Adrenal gland (tissue), 12 donors: ENCODE measurements around the gene RPL15. TPM values are rescaled to one million over a fixed set of nuclear protein-coding genes. Genes with fewer than 3 reads are reported as not detected.
"Not testable (repeated sequence)": the region's sequence is repeated elsewhere in the genome, so short reads cannot be mapped to it uniquely, and the experiment has no call there.

Experiments
- DNase-seq, 7 donors: peaks; one replicate each; pipeline ENCODE4 v3.0.0-alpha.2; 2019 to 2020
- H3K27ac ChIP-seq, 5 donors: fragments of 200-600 bp; sonication (generic) in 4 of 5; 1 replicate in 3 of 5; 2 replicates in 2 of 5; pipeline versions ENCODE4 v1.5.1 to v1.8.0; 2016 to 2020; ENCODE audit warnings: mild to moderate bottlenecking in 1 of 5
- H3K27me3 ChIP-seq: fragments of 200-600 bp; 2 replicates; pipeline ENCODE4 v1.8.0; 2021
- H3K36me3 ChIP-seq, 2 donors: fragments of 200-600 bp; replicated peaks in 1 of 2; 1 replicate in 1 of 2; 2 replicates in 1 of 2; pipeline versions ENCODE4 v1.5.1 to v1.8.0; 2018 to 2022
- H3K4me1 ChIP-seq, 2 donors: fragments of 200-600 bp; replicated peaks in 1 of 2; 1 replicate in 1 of 2; 2 replicates in 1 of 2; pipeline versions ENCODE4 v1.5.1 to v1.8.0; 2018 to 2021
- H3K4me3 ChIP-seq, 4 donors: fragments of 200-600 bp; sonication (generic) in 3 of 4; one replicate each; pipeline ENCODE4 v1.5.1; 2016 to 2018
- H3K9me3 ChIP-seq, 3 donors: fragments of 200-600 bp; sonication (generic) in 1 of 3; replicated peaks in 1 of 3; 1 replicate in 2 of 3; 2 replicates in 1 of 3; pipeline versions ENCODE4 v1.5.1 to v1.8.0; 2016 to 2021
- POLR2A ChIP-seq, 2 donors: fragments of 450-650 bp; IDR thresholded peaks; one replicate each; pipeline ENCODE4 v1.6.1; 2017; ENCODE audit warnings: antibody characterized with exemption in 2 of 2, mild to moderate bottlenecking in 2 of 2, moderate library complexity in 1 of 2
- WGBS, 4 donors: extraction: QIAGEN DNeasy Blood & Tissue Kit in 2 of 4; methylation state at CpG; one replicate each; pipeline versions ENCODE4 v1.1.5 to v1.1.7; 2013 to 2017; 5-methylcytosine and 5-hydroxymethylcytosine counted together
- intact Hi-C, 2 donors: fragments of 100-400 bp; cut with DNase I; formaldehyde crosslinking; loops; one replicate each; pipeline versions ENCODE4 v1.14.1 to v1.15.0; 2022 to 2023
- polyA plus RNA-seq, 3 donors: library from polyadenylated mRNA; stranded (reverse); fragments of 200-250 nt in 2 of 3; fragments of 350-450 nt in 1 of 3; fragmentation: Illumina TruSeq in 1 of 3; extraction: RNeasy Lipid Tissue Mini Kit (QIAGEN cat#74804) in 1 of 3; gene quantifications; one replicate each; pipeline ENCODE4 v1.2.3, GENCODE V29; 2013 to 2014
- total RNA-seq, 9 donors: library from RNA; depleted of rRNA in 4 of 9; stranded (reverse); fragments of >200 nt in 4 of 9; fragments of 120-200 nt in 1 of 9; fragmentation: NEBNext Ultra II Directional in 1 of 9; extraction: Animal tissue kit (Norgen Biotek cat#: 25700) in 1 of 9; gene quantifications; one replicate each; pipeline versions ENCODE4 v1.1.0 to v1.2.4, GENCODE V29; 2013 to 2023
- TF ChIP-seq, protein P1 (sequence below), 6 experiments: fragments of 450-650 bp in 4 of 6; fragments of 200-600 bp in 2 of 6; sonication (generic) in 1 of 6; IDR thresholded peaks; 1 replicate in 5 of 6; 2 replicates in 1 of 6; pipeline versions ENCODE4 v1.5.1 to v1.8.0; 2016 to 2021; ENCODE audit warnings: antibody characterized with exemption in 6 of 6, mild to moderate bottlenecking in 2 of 6, moderate library complexity in 1 of 6
- donor health status: healthy with polysubstance abuse.
- donor health status: Bipolar disorder and iron deficiency.
- donor health status: DM: yes; HTN: yes; CAD: no.
- donor health status: DM: no; HTN: no; CAD: no.
- donor health status: DM: no; HTN: no; CAD: no.
- donor health status: DM: yes; HTN: yes; CAD: no.

RPL15 gene
- total and polyA plus RNA-seq, 12 donors = 760 to 3,034 (median 1,758) TPM

DNA sequence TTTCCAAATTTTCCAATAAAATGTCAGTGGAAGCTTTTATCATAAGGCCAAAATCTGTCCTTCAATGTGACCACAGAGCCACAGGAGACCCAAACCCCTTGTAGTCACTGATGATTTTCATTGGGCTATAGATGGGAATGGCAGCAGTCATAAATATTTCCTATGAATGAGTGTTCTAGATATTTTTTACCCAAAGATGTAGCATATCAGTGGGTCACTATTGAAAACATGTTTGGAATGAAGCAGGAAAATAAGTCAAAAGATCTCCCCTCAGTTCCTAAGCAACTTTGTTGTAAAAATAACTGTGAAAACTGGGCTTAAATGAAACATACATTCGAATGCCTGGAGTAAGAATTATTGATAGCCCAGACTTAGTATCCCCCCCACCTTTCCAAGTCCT, 49.1 kb upstream of the RPL15 start:
- Histone ChIP-seq H3K27ac (no peak overlapping the region), H3K4me3 (no peak overlapping the region), H3K4me1 (peaks cover 22 to 39% of the 10 kb centered on the region in 2 donors), H3K9me3 (no peaks in the 10 kb centered on the region), H3K36me3 (no peaks in the 10 kb centered on the region), H3K27me3 (no peaks in the 10 kb centered on the region)
- no peak for DNase-seq
- intact Hi-C loops = no loop called here
- 76 to 83% (median 81%) methylated on average over 1 of the region's 1 CpG for WGBS, 4 donors
- no peak for TF ChIP-seq POLR2A (IDR thresholded peaks at IDR 0.05)
- TF ChIP-seq, protein P1, sequence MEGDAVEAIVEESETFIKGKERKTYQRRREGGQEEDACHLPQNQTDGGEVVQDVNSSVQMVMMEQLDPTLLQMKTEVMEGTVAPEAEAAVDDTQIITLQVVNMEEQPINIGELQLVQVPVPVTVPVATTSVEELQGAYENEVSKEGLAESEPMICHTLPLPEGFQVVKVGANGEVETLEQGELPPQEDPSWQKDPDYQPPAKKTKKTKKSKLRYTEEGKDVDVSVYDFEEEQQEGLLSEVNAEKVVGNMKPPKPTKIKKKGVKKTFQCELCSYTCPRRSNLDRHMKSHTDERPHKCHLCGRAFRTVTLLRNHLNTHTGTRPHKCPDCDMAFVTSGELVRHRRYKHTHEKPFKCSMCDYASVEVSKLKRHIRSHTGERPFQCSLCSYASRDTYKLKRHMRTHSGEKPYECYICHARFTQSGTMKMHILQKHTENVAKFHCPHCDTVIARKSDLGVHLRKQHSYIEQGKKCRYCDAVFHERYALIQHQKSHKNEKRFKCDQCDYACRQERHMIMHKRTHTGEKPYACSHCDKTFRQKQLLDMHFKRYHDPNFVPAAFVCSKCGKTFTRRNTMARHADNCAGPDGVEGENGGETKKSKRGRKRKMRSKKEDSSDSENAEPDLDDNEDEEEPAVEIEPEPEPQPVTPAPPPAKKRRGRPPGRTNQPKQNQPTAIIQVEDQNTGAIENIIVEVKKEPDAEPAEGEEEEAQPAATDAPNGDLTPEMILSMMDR (IDR thresholded peaks at IDR 0.05) = no peak

DNA sequence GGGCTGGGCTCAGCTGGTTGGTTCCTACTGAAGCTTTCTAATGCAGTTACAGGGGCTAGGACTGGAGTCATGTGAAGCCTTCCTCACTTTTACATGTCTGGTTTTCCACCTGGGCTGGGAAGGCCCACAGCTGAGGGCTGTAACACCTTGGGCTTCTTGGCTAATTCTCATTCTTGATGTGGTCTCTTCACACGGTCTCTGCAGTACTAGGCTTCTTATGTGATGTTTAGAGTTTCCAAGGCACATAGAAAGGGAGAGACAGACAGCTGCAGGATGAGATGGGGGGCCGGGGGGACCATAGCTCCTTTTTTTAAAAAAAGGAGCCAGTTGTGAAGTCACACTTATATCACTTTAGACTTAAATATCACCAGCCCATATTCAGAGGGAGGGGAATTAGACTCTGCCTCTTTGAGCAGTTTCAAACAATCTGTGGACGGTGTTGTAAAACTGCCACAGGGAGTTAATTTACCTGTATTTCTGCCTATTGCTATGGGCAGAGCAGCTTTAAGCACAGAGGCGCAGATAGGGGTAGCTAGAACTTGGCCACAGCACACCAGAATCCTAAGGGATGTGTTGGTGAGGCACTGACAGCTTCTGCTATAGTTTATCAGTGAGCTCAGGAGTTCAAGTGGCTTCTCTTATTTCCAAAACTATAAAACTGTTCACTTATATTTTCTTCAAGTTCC, 46.8 kb upstream of the RPL15 start:
- no peak for DNase-seq
- no peak overlapping the region for H3K27ac ChIP-seq
- 86 to 96% (median 93%) methylated on average over 4 of the region's 4 CpGs for WGBS, 4 donors
- no peak overlapping the region for H3K4me3 ChIP-seq
- intact Hi-C loops = no loop called here
- H3K9me3 ChIP-seq = no peaks in the 10 kb centered on the region
- TF ChIP-seq POLR2A (IDR thresholded peaks at IDR 0.05) = no peak
- TF ChIP-seq, protein P1 (IDR thresholded peaks at IDR 0.05) = no peak
- peaks cover 28 to 42% of the 10 kb centered on the region in 2 donors for H3K4me1 ChIP-seq
- no peaks in the 10 kb centered on the region for H3K36me3 ChIP-seq
- H3K27me3 ChIP-seq = no peaks in the 10 kb centered on the region

DNA sequence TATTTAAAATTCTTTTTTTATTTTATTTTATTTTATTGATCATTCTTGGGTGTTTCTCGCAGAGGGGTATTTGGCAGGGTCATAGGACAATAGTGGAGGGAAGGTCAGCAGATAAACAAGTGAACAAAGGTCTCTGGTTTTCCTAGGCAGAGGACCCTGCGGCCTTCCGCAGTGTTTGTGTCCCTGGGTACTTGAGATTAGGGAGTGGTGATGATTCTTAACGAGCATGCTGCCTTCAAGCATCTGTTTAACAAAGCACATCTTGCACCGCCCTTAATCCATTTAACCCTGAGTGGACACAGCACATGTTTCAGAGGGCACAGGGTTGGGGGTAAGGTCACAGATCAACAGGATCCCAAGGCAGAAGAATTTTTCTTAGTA, 46.3 kb upstream of the RPL15 start:
- not testable (repeated sequence) for H3K27me3 ChIP-seq
- WGBS, 4 donors = 87 to 100% (median 92%) methylated on average over 1 to 2 of the region's 5 CpGs
- peaks cover 22 to 36% of the 10 kb centered on the region in 2 donors for H3K4me1 ChIP-seq

DNA sequence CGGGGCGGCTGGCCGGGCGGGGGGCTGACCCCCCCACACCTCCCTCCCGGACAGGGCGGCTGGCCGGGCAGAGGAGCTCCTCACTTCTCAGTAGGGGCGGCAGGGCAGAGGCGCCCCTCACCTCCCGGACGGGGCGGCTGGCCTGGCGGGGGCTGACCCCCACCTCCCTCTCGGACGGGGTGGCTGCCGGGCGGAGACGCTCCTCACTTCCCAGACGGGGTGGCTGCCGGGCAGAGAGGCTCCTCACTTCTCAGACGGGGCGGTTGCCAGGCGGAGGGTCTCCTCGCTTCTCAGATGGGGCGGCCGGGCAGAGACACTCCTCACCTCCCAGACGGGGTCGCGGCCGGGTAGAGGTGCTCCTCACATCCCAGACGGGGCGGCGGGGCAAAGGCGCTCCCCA, 45.6 kb upstream of the RPL15 start:
- H3K9me3 ChIP-seq, H3K27me3 ChIP-seq, intact Hi-C loops, H3K27ac ChIP-seq, DNase-seq, H3K36me3 ChIP-seq, H3K4me3 ChIP-seq: not testable (repeated sequence)
- peaks cover 15 to 29% of the 10 kb centered on the region in 2 donors for H3K4me1 ChIP-seq
- 91 to 100% (median 93%) methylated on average over 1 to 33 of the region's 34 CpGs for WGBS, 4 donors

More for the DNA sequence above, 46.3 kb upstream of the RPL15 start:
- H3K4me3 ChIP-seq, H3K9me3 ChIP-seq, intact Hi-C loops, H3K36me3 ChIP-seq, DNase-seq, H3K27ac ChIP-seq: not testable (repeated sequence)

DNA sequence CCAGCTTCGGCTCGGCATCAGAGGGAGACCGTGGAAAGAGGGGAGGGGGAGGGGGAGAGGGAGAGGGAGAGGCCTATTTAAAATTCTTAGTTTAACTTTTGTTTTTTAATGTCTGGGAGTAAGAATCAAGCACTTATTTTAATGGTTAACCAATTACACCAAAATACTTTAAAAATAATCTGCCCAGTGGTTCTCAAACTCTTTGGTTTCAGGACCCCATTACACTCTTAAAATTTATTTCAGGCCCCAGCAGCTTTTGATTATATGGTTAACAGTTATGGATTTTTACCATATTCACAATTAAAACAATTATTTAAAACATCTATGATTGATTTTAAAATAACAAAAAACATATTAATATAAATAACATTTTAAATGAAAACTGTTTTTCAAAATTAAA, 44.6 kb upstream of the RPL15 start:
- WGBS, 4 donors = 96 to 100% (median 99%) methylated on average over 1 to 3 of the region's 3 CpGs
- TF ChIP-seq, protein P1 (IDR thresholded peaks at IDR 0.05) = no peak
- TF ChIP-seq POLR2A (IDR thresholded peaks at IDR 0.05) = no peak
- H3K36me3 ChIP-seq = no peaks in the 10 kb centered on the region
- H3K27me3 ChIP-seq = no peaks in the 10 kb centered on the region
- H3K4me1 ChIP-seq = peaks cover 14 to 26% of the 10 kb centered on the region in 2 donors
- H3K9me3 ChIP-seq = no peaks in the 10 kb centered on the region
- no peak for DNase-seq
- intact Hi-C loops = no loop called here
- H3K27ac ChIP-seq = no peak overlapping the region
- H3K4me3 ChIP-seq = no peak overlapping the region
